ENCODE data around the gene PLPP1. TPM values are rescaled to one million over a fixed set of nuclear protein-coding genes. Genes with fewer than 3 reads are reported as not detected.

The PLPP1 gene
- total and polyA plus RNA-seq, 2 of the 13 experiments (the other 11 are each of a cell fraction or from before 2014, with no cell fraction given), result 7.3 to 12.1 TPM

DNA sequence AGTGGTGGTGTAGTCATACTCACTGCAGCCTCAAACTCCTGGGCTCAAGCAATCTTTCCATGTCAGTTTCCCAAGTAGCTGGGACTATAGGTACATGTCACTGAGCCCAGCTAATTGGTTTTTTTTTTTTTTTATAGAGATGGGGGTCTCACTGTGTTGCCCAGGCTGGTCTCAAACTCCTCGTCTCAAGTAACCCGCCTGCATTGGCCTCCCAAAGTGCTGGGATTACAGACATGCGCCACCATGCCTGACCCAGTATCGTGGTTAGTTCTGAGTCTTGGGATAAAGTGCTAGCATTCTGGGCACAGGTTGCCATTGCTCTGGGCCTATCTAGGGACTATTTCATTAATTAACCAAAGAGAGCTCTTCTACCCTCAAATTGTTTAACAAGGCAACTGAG lies 108.3 kb downstream of the PLPP1 start (continued):
- TF ChIP-seq THYN1 (CRISPR knock-in tag; IDR thresholded peaks at IDR 0.05; ENCODE audit: borderline replicate concordance, low read depth), result no peak
- TF ChIP-seq THAP9 (CRISPR knock-in tag; IDR thresholded peaks at IDR 0.05; ENCODE audit: borderline replicate concordance), result no peak
- TF ChIP-seq SNAPC2 (CRISPR knock-in tag; IDR thresholded peaks at IDR 0.05), result no peak
- TF ChIP-seq, protein P1, sequence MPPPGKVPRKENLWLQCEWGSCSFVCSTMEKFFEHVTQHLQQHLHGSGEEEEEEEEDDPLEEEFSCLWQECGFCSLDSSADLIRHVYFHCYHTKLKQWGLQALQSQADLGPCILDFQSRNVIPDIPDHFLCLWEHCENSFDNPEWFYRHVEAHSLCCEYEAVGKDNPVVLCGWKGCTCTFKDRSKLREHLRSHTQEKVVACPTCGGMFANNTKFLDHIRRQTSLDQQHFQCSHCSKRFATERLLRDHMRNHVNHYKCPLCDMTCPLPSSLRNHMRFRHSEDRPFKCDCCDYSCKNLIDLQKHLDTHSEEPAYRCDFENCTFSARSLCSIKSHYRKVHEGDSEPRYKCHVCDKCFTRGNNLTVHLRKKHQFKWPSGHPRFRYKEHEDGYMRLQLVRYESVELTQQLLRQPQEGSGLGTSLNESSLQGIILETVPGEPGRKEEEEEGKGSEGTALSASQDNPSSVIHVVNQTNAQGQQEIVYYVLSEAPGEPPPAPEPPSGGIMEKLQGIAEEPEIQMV (CRISPR knock-in tag; IDR thresholded peaks at IDR 0.05; ENCODE audit: low read depth), result no peak
- no peak for TF ChIP-seq ZNF44 (CRISPR knock-in tag; IDR thresholded peaks at IDR 0.05)
- TF ChIP-seq HMG20A (CRISPR knock-in tag; IDR thresholded peaks at IDR 0.05; ENCODE audit: borderline replicate concordance), result no peak
- no peak for TF ChIP-seq MYNN (CRISPR knock-in tag; IDR thresholded peaks at IDR 0.05; ENCODE audit: low read depth)
- TF ChIP-seq ZNF605 (CRISPR knock-in tag; IDR thresholded peaks at IDR 0.05), result no peak
- no peak for TF ChIP-seq DMTF1 (CRISPR knock-in tag; IDR thresholded peaks at IDR 0.05)

Measured in HepG2 (cell line).